A549 (cell line): Measurements from ENCODE around the gene ARHGAP20.

Experiments used
- CHD2 ChIP-seq: fragments of 150-350 bp; IDR thresholded peaks from 2 replicates; pipeline ENCODE4 v1.6.1; 2014; ENCODE audit warnings: low read length; ENCODE audit not compliant: partially characterized antibody
- E2F6 ChIP-seq: IDR thresholded peaks from 2 replicates; pipeline ENCODE4 v1.6.1; 2012; ENCODE audit warnings: low read depth, borderline replicate concordance
- MAFK ChIP-seq: fragments of 450-650 bp; IDR thresholded peaks from 2 replicates; pipeline ENCODE4 v1.6.1; 2014; ENCODE audit not compliant: partially characterized antibody
- POLR2A ChIP-seq: IDR thresholded peaks from 2 replicates; pipeline ENCODE4 v1.6.1; 2012; ENCODE audit warnings: mild to moderate bottlenecking, low read length
- RAD21 ChIP-seq, 2 experiments: fragments of >200 bp in 1 of 2; sonication (Bioruptor Twin) in 1 of 2; formaldehyde crosslinking in 1 of 2; IDR thresholded peaks in 1 of 2; conservative IDR thresholded peaks in 1 of 2; 2 replicates in 1 of 2; 3 replicates in 1 of 2; pipeline ENCODE4 v1.6.1; 2012 to 2018; ENCODE audit warnings: inconsistent platforms in 1 of 2
- TF ChIP-seq, protein P1 (sequence below): fragments of >200 bp; sonication (Bioruptor Twin); formaldehyde crosslinking; IDR thresholded peaks from 3 replicates; pipeline ENCODE4 v1.5.1; 2016

- TF ChIP-seq RAD21 (conservative IDR thresholded peaks at IDR 0.05 in 1 of 2, IDR thresholded peaks at IDR 0.05 in 1 of 2) (no peak), E2F6 (no peak), MAFK (no peak), CHD2 (no peak), POLR2A (no peak)
- TF ChIP-seq, protein P1, sequence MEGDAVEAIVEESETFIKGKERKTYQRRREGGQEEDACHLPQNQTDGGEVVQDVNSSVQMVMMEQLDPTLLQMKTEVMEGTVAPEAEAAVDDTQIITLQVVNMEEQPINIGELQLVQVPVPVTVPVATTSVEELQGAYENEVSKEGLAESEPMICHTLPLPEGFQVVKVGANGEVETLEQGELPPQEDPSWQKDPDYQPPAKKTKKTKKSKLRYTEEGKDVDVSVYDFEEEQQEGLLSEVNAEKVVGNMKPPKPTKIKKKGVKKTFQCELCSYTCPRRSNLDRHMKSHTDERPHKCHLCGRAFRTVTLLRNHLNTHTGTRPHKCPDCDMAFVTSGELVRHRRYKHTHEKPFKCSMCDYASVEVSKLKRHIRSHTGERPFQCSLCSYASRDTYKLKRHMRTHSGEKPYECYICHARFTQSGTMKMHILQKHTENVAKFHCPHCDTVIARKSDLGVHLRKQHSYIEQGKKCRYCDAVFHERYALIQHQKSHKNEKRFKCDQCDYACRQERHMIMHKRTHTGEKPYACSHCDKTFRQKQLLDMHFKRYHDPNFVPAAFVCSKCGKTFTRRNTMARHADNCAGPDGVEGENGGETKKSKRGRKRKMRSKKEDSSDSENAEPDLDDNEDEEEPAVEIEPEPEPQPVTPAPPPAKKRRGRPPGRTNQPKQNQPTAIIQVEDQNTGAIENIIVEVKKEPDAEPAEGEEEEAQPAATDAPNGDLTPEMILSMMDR = no peak
These were observed 44.8 kb upstream of the ARHGAP20 start for GRCh38 chr11:110757066-110757465.
